ENCODE measurements around the gene PPP4C. TPM values are rescaled to one million over a fixed set of nuclear protein-coding genes. Genes with fewer than 3 reads are reported as not detected.

PPP4C gene
- total RNA-seq, 1 experiment from 2014 or later = 93.2 TPM

DNA sequence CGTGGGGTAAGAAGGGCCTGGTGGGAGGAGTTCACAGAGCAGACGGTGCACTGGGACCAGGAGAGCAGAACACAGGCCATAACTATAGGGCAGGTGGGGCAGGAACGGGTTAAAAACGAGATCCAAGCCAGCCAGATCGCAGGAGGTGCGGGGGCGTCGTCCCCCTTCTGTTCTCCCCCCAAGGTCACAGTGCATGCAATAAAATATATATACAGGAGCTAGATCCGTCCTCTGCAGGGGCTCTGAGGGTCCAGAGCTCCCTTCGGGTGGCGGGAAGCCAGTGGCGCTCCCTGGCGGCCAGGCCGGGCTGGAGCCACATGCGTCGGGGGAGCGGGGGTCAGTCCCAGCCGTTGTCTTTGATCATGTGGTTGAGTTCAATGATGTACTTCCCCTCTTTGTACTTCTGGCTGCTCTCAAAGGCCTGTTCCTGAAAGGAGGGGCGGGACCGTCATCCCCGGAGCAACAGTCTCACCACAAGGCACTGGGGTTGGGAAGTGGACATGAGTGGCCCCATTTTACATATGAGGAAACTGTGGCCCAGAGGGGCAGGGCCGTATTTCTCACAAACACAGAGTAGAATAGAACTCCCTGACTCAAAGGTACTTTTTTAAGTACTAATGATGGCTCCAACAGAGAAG lies 16.7 kb downstream of the PPP4C start:
- ChIA-PET POLR2A (interaction anchor here (0.6 to 3.6 kb wide), 8 partner anchors 16 to 315 kb away, joined by 3 to 50 read pairs (median 4); partner anchors contain the start of genes ALDOA, MAPK3, PPP4C and ZNF771), CTCF (interaction anchor here (0.5 to 4.3 kb wide), 20 partner anchors 10 to 540 kb away, joined by 3 to 24 read pairs (median 3); partner anchors contain the start of gene ZNF48)
- TF ChIP-seq, protein P1, sequence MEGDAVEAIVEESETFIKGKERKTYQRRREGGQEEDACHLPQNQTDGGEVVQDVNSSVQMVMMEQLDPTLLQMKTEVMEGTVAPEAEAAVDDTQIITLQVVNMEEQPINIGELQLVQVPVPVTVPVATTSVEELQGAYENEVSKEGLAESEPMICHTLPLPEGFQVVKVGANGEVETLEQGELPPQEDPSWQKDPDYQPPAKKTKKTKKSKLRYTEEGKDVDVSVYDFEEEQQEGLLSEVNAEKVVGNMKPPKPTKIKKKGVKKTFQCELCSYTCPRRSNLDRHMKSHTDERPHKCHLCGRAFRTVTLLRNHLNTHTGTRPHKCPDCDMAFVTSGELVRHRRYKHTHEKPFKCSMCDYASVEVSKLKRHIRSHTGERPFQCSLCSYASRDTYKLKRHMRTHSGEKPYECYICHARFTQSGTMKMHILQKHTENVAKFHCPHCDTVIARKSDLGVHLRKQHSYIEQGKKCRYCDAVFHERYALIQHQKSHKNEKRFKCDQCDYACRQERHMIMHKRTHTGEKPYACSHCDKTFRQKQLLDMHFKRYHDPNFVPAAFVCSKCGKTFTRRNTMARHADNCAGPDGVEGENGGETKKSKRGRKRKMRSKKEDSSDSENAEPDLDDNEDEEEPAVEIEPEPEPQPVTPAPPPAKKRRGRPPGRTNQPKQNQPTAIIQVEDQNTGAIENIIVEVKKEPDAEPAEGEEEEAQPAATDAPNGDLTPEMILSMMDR (IDR thresholded peaks at IDR 0.05; ENCODE audit: unreplicated experiment) = peak; percentile 34
- BruUV-seq (replicated peaks) = no TSS peak
- H3K36me3 Mint-ChIP-seq (ENCODE audit: insufficient read depth, unreplicated experiment) = peaks cover 12% of the 10 kb centered on the region
- H3K27ac Mint-ChIP-seq (ENCODE audit: low read depth, unreplicated experiment) = peak overlapping the region; percentile 54
- peak overlapping the region; percentile 79 for H3K4me3 Mint-ChIP-seq (ENCODE audit: unreplicated experiment)
- intact Hi-C loops (cut with micrococcal nuclease) = loop anchor here (10.0 kb wide), 1 partner anchor 312 kb away; the partner anchor contains the start of gene ZNF771
- peaks cover 39% of the 10 kb centered on the region for H3K4me1 Mint-ChIP-seq (ENCODE audit: insufficient read depth, unreplicated experiment)
- no peaks in the 10 kb centered on the region for H3K9me3 Mint-ChIP-seq (ENCODE audit: unreplicated experiment)
- peak; percentile 65 for DNase-seq (ENCODE audit: unreplicated experiment)
- H3K27me3 Mint-ChIP-seq (ENCODE audit: insufficient read depth, unreplicated experiment) = no peaks in the 10 kb centered on the region

DNA sequence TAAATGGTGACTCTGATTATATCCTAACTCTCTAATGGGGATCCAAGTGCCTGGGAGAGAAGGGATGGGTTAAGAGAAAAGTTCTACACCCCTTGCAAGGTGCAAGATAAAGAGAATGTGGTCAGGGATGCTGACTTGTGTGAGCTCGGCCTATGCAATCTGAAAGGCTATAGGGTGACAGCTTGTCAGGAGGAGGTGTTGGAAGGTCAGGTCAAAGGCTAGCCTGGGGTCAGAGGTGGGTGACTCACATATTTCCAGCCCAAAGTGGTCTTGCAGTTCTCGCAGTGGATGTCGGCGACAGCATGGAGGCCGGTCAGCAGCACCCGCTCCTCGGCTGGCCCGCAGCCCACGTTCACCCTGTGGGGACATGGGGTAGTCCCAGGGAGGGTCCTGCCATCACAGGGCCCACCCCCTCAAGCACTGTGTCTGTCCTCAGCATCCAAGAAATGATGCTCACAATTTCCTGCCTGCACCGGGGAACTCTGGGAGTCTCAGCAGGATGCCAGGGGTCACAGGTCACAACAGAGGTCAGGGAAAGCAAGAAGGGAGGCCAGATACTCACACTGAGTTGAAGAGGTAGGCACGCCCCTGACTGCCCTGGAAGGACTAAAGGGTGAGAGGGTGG lies 18.9 kb downstream of the PPP4C start:
- POLR2A ChIA-PET = interaction anchor here (0.8 to 1.0 kb wide), 2 partner anchors 28 to 29 kb away, joined by 3 to 8 read pairs; partner anchors contain the start of gene MAPK3
- no TSS peak for BruUV-seq (replicated peaks)
- peaks cover 35% of the 10 kb centered on the region for H3K4me1 Mint-ChIP-seq (ENCODE audit: insufficient read depth, unreplicated experiment)

DNA sequence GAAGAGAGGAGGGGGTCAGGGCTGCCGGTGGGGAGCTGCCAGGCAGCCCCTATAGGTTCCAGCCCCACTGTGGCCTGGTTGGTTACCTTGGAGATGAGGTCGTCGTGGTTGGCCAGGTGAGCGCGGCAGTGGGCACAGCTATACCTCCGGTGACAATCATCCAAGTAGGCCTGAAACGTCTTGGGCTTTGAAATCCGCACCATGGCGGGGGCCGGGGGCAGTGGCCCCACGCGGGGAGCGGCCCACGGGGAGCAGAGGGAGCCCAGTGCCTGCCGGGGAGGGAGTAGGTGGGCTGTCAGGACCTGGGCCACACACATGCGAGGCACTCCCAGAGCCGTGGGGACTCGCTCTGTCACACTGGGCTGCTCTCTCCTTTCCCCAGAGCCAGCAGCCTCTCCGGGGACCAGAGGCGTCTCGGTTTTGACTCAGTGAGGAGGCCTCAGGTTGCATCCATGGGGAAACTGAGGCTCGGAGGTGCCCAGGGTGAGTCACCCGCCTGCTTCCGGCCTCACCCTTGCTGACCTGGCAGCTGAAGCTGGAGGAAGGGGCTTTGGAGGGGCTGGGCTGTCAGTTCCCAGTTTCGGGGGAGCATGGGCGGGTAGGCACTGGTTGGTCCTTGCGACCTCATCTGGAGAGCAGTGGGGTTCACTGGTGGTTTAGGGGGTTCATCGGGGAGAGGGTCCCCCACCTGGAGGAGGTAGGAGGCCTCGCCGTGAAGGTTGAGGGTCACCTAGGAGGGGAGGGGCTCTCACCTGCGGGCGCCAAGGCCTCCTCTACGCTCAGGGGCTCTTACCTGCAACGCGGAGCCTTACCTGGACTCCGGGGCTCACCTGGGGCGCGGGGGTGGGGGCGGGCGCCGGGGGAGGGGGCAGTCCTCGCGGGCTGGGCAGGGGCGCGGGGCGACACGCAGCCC lies 19.6 kb downstream of the PPP4C start:
- Mint-ChIP-seq H3K9me3 (ENCODE audit: unreplicated experiment) (no peaks in the 10 kb centered on the region), H3K4me3 (ENCODE audit: unreplicated experiment) (peak overlapping the region; percentile 75), H3K36me3 (ENCODE audit: insufficient read depth, unreplicated experiment) (peaks cover 12% of the 10 kb centered on the region), H3K27ac (ENCODE audit: low read depth, unreplicated experiment) (peak overlapping the region; percentile 11), H3K4me1 (ENCODE audit: insufficient read depth, unreplicated experiment) (peaks cover 31% of the 10 kb centered on the region), H3K27me3 (ENCODE audit: insufficient read depth, unreplicated experiment) (no peaks in the 10 kb centered on the region)
- intact Hi-C loops (cut with micrococcal nuclease) = loop anchor here (10.0 kb wide), 1 partner anchor 309 kb away; the partner anchor contains the start of gene ZNF771
- ChIA-PET CTCF (interaction anchor here (0.6 to 0.7 kb wide), 2 partner anchors 9 to 75 kb away, joined by 3 read pairs; no protein-coding TSS in a partner anchor), POLR2A (interaction anchor here (1.0 to 1.8 kb wide), 9 partner anchors 11 to 53 kb away, joined by 3 to 12 read pairs (median 5); partner anchors contain the start of genes ALDOA and MAPK3)
- DNase-seq (ENCODE audit: unreplicated experiment) = no peak
- TF ChIP-seq, protein P1 (IDR thresholded peaks at IDR 0.05; ENCODE audit: unreplicated experiment) = no peak
- BruUV-seq (replicated peaks) = no TSS peak

More for the DNA sequence above, 18.9 kb downstream of the PPP4C start:
- CTCF ChIA-PET = interaction anchor here (0.6 to 1.3 kb wide), 3 partner anchors 29 to 268 kb away, joined by 3 read pairs; no protein-coding TSS in a partner anchor
- Mint-ChIP-seq H3K4me3 (ENCODE audit: unreplicated experiment) (peak overlapping the region; percentile 75), H3K9me3 (ENCODE audit: unreplicated experiment) (no peaks in the 10 kb centered on the region), H3K27ac (ENCODE audit: low read depth, unreplicated experiment) (peak overlapping the region; percentile 11), H3K27me3 (ENCODE audit: insufficient read depth, unreplicated experiment) (no peaks in the 10 kb centered on the region), H3K36me3 (ENCODE audit: insufficient read depth, unreplicated experiment) (peaks cover 12% of the 10 kb centered on the region)
- TF ChIP-seq, protein P1 (IDR thresholded peaks at IDR 0.05; ENCODE audit: unreplicated experiment) = no peak
- intact Hi-C loops (cut with micrococcal nuclease) = loop anchor here (10.0 kb wide), 1 partner anchor 310 kb away; the partner anchor contains the start of gene ZNF771
- DNase-seq (ENCODE audit: unreplicated experiment) = no peak

Data from MCF 10A (cell line).